Natural killer cell (primary cell): Measurements from ENCODE around the gene RALY. TPM values are rescaled to one million over a fixed set of nuclear protein-coding genes. Genes with fewer than 3 reads are reported as not detected.

Experiments used
- ATAC-seq, 3 donors: fragments of 150-1000 bp in 2 of 3; fragments of 200-7000 bp in 1 of 3; cut with Tn5 transposase; 1 replicate in 1 of 3; 2 replicates in 2 of 3; pipeline ENCODE4 v1.10.0; 2021; ENCODE audit warnings: mild to moderate bottlenecking in 2 of 3, moderate library complexity in 2 of 3
- DNase-seq, 2 donors: peaks; one replicate each; pipeline versions ENCODE4 v3.0.0 to v3.0.0-alpha.2; 2013 to 2021; ENCODE audit warnings: mixed read lengths in 1 of 2
- H3K27ac ChIP-seq: one replicate; pipeline ENCODE4 v1.5.1; 2013; ENCODE audit warnings: mild to moderate bottlenecking, low read length
- H3K27me3 ChIP-seq: one replicate; pipeline ENCODE4 v1.6.1; 2013; ENCODE audit warnings: low read length; ENCODE audit not compliant: control insufficient read depth, insufficient read depth
- H3K36me3 ChIP-seq: one replicate; pipeline ENCODE4 v1.6.1; 2013; ENCODE audit warnings: low read length; ENCODE audit not compliant: control insufficient read depth, insufficient read depth
- H3K4me1 ChIP-seq: one replicate; pipeline ENCODE4 v1.6.1; 2013; ENCODE audit warnings: low read length; ENCODE audit not compliant: control insufficient read depth, insufficient read depth
- H3K4me3 ChIP-seq: one replicate; pipeline ENCODE4 v1.5.1; 2013; ENCODE audit warnings: low read length
- H3K9me3 ChIP-seq: one replicate; pipeline ENCODE4 v1.6.1; 2013; ENCODE audit warnings: low read length; ENCODE audit not compliant: control insufficient read depth, insufficient read depth
- H3K27ac Mint-ChIP-seq, 2 donors: one replicate each; pipeline ENCODE4 v1.8.0; 2022; ENCODE audit warnings: mild to moderate bottlenecking in 2 of 2, mixed read lengths in 2 of 2, moderate library complexity in 1 of 2
- H3K27me3 Mint-ChIP-seq, 2 donors: one replicate each; pipeline ENCODE4 v1.8.0; 2022; ENCODE audit warnings: low read depth in 2 of 2, mixed read lengths in 2 of 2
- H3K36me3 Mint-ChIP-seq: one replicate; pipeline ENCODE4 v1.8.0; 2022; ENCODE audit warnings: mixed read lengths
- H3K4me1 Mint-ChIP-seq, 2 donors: one replicate each; pipeline ENCODE4 v1.8.0; 2022; ENCODE audit warnings: mixed read lengths in 2 of 2
- H3K4me3 Mint-ChIP-seq: one replicate; pipeline ENCODE4 v1.8.0; 2022; ENCODE audit warnings: mild to moderate bottlenecking, moderate library complexity, mixed read lengths
- H3K9me3 Mint-ChIP-seq, 2 donors: one replicate each; pipeline ENCODE4 v1.8.0; 2022; ENCODE audit warnings: mixed read lengths in 2 of 2
- CTCF ChIP-seq: fragments of 200-600 bp; IDR thresholded peaks from one replicate; pipeline ENCODE4 v1.8.0; 2022; ENCODE audit warnings: antibody characterized with exemption
- WGBS: methylation state at CpG from one replicate; pipeline ENCODE4 v1.1.7; 2013; ENCODE audit warnings: missing lambda C conversion rate; ENCODE audit not compliant: insufficient coverage; 5-methylcytosine and 5-hydroxymethylcytosine counted together
- intact Hi-C: fragments of 100-400 bp; cut with micrococcal nuclease; formaldehyde crosslinking; loops from one replicate; pipeline ENCODE4 v1.14.2; 2022
- total RNA-seq, 4 donors: library from RNA; stranded (reverse); fragments of 120-200 nt in 1 of 4; gene quantifications; one replicate each; pipeline versions ENCODE4 v1.2.3 to v1.2.4, GENCODE V29; 2013 to 2022

The RALY gene
- total RNA-seq, 3 donors from 2014 or later (not counting 1 experiment from before 2014, with no cell fraction given) = 194 to 204 (median 198) TPM

- H3K27me3 Mint-ChIP-seq = no peaks in the 10 kb centered on the region
- no peaks in the 10 kb centered on the region for H3K36me3 Mint-ChIP-seq
- peak overlapping the region; percentile 0 to 53 for H3K27ac Mint-ChIP-seq
- ATAC-seq (no peak), DNase-seq (no peak)
- no peak overlapping the region for H3K4me3 Mint-ChIP-seq
- intact Hi-C loops = no loop called here
- WGBS = 82% methylated on average over 1 of the region's 1 CpG
- Histone ChIP-seq H3K36me3 (peaks cover 45% of the 10 kb centered on the region), H3K27ac (no peak overlapping the region), H3K27me3 (no peaks in the 10 kb centered on the region), H3K4me1 (peaks cover 9% of the 10 kb centered on the region), H3K9me3 (no peaks in the 10 kb centered on the region), H3K4me3 (no peak overlapping the region)
- TF ChIP-seq CTCF = no peak
- peaks cover 47 to 48% of the 10 kb centered on the region in 2 donors for H3K4me1 Mint-ChIP-seq
- no peaks in the 10 kb centered on the region for H3K9me3 Mint-ChIP-seq
These were observed 79.1 kb downstream of the RALY start for GRCh38 chr20:34072778-34073177.

- peaks cover 58% of the 10 kb centered on the region for H3K36me3 ChIP-seq
- DNase-seq (no peak), ATAC-seq (no peak)
- no peak for TF ChIP-seq CTCF
- H3K4me1 Mint-ChIP-seq = peaks cover 40 to 46% of the 10 kb centered on the region in 2 donors
- H3K4me1 ChIP-seq = peaks cover 6% of the 10 kb centered on the region
- no peaks in the 10 kb centered on the region for H3K36me3 Mint-ChIP-seq
- no peaks in the 10 kb centered on the region for H3K27me3 Mint-ChIP-seq
- intact Hi-C loops = no loop called here
- H3K27me3 ChIP-seq = no peaks in the 10 kb centered on the region
- H3K9me3 ChIP-seq = no peaks in the 10 kb centered on the region
- H3K27ac Mint-ChIP-seq = no peak overlapping the region
- no peak overlapping the region for H3K4me3 ChIP-seq
- H3K9me3 Mint-ChIP-seq = no peaks in the 10 kb centered on the region
- 93% methylated on average over 5 of the region's 7 CpGs for WGBS
- H3K4me3 Mint-ChIP-seq = no peak overlapping the region
- no peak overlapping the region for H3K27ac ChIP-seq
These were observed 80.5 kb downstream of the RALY start for GRCh38 chr20:34074101-34074760.

- TF ChIP-seq CTCF = no peak
- no peak overlapping the region for H3K4me3 ChIP-seq
- Mint-ChIP-seq H3K4me3 (no peak overlapping the region), H3K27me3 (no peaks in the 10 kb centered on the region), H3K27ac (no peak overlapping the region), H3K9me3 (no peaks in the 10 kb centered on the region), H3K36me3 (no peaks in the 10 kb centered on the region), H3K4me1 (peaks cover 28 to 43% of the 10 kb centered on the region in 2 donors)
- WGBS = 97% methylated on average over 16 of the region's 16 CpGs
- intact Hi-C loops = no loop called here
- H3K9me3 ChIP-seq = no peaks in the 10 kb centered on the region
- DNase-seq (no peak), ATAC-seq (no peak)
- H3K27me3 ChIP-seq = no peaks in the 10 kb centered on the region
- peaks cover 68% of the 10 kb centered on the region for H3K36me3 ChIP-seq
- no peak overlapping the region for H3K27ac ChIP-seq
- H3K4me1 ChIP-seq = no peaks in the 10 kb centered on the region
These were observed 81.9 kb downstream of the RALY start for GRCh38 chr20:34075647-34076046.

- peak overlapping the region in 1 of 2 donors; percentile 14 for H3K27ac Mint-ChIP-seq
- H3K4me3 ChIP-seq = no peak overlapping the region
- H3K36me3 Mint-ChIP-seq = no peaks in the 10 kb centered on the region
- no peaks in the 10 kb centered on the region for H3K27me3 Mint-ChIP-seq
- H3K27me3 ChIP-seq = no peaks in the 10 kb centered on the region
- H3K9me3 Mint-ChIP-seq = no peaks in the 10 kb centered on the region
- no peak overlapping the region for H3K4me3 Mint-ChIP-seq
- no peaks in the 10 kb centered on the region for H3K4me1 ChIP-seq
- no peaks in the 10 kb centered on the region for H3K9me3 ChIP-seq
- ATAC-seq (no peak), DNase-seq (no peak)
- 96% methylated on average over 19 of the region's 20 CpGs for WGBS
- TF ChIP-seq CTCF = no peak
- H3K27ac ChIP-seq = no peak overlapping the region
- peaks cover 77% of the 10 kb centered on the region for H3K36me3 ChIP-seq
- H3K4me1 Mint-ChIP-seq = peaks cover 31 to 47% of the 10 kb centered on the region in 2 donors
- intact Hi-C loops = no loop called here
These were observed 83.2 kb downstream of the RALY start for GRCh38 chr20:34076952-34077351.
